ENCODE measurements around the gene PLAU. TPM values are rescaled to one million over a fixed set of nuclear protein-coding genes. Genes with fewer than 3 reads are reported as not detected.

PLAU gene
- total and polyA plus RNA-seq, 2 experiments from 2014 or later: 13.3 to 17.5 TPM

- no peak overlapping the region for H3K4me2 ChIP-seq
- H3F3A ChIP-seq (replicated peaks; ENCODE audit: low read depth): no peaks in the 10 kb centered on the region
- H3K27ac ChIP-seq (ENCODE audit: low read depth): no peak overlapping the region
- Mint-ChIP-seq H3K36me3 (ENCODE audit: low read depth) (no peaks in the 10 kb centered on the region), H3K27ac (no peak overlapping the region), H3K27me3 (ENCODE audit: insufficient read depth, low read depth, poor library complexity) (peaks cover 8% of the 10 kb centered on the region), H3K4me3 (no peak overlapping the region), H3K4me1 (peaks cover 4% of the 10 kb centered on the region; the same call in 2 of the 3 replicates), H3K9me3 (no peaks in the 10 kb centered on the region)
- no peaks in the 10 kb centered on the region for H3K79me2 ChIP-seq (replicated peaks; ENCODE audit: insufficient read depth)
- no peak overlapping the region for H3K4me3 ChIP-seq
- H3K4me1 ChIP-seq (ENCODE audit: insufficient read depth): no peaks in the 10 kb centered on the region; the same call in 1 of the 2 replicates
- H4K20me1 ChIP-seq (replicated peaks; ENCODE audit: insufficient read depth): no peaks in the 10 kb centered on the region
- H3K27me3 ChIP-seq (ENCODE audit: insufficient read depth): no peaks in the 10 kb centered on the region
- H2AFZ ChIP-seq: no peak overlapping the region
- no peak for ATAC-seq
- no peak for TF ChIP-seq ZNF331 (CRISPR knock-in tag; IDR thresholded peaks at IDR 0.05; ENCODE audit: low read depth)
- no peak for TF ChIP-seq EZH2phosphoT487 (IDR thresholded peaks at IDR 0.05; ENCODE audit: unreplicated experiment)
- no peak for TF ChIP-seq JUNB (IDR thresholded peaks at IDR 0.05; ENCODE audit: unreplicated experiment)
- TF ChIP-seq STAT1 (IDR thresholded peaks at IDR 0.05; ENCODE audit: unreplicated experiment): no peak
- no peak for TF ChIP-seq EZH2 (IDR thresholded peaks at IDR 0.05; ENCODE audit: low read depth, unreplicated experiment)
- no peak for TF ChIP-seq ZNF462 (CRISPR knock-in tag; IDR thresholded peaks at IDR 0.05)
- no peak for TF ChIP-seq REST (IDR thresholded peaks at IDR 0.05; ENCODE audit: unreplicated experiment)
- TF ChIP-seq CREB1 (CRISPR knock-in tag; IDR thresholded peaks at IDR 0.05; ENCODE audit: low read depth): no peak
- no peak for TF ChIP-seq CTCF (conservative IDR thresholded peaks at IDR 0.05; ENCODE audit: low read depth in 2 of 2)
- TF ChIP-seq ETS1 (IDR thresholded peaks at IDR 0.05): no peak
- no peak for TF ChIP-seq ZNF114 (CRISPR knock-in tag; IDR thresholded peaks at IDR 0.05)
- no peak for TF ChIP-seq NANOG (IDR thresholded peaks at IDR 0.05; ENCODE audit: borderline replicate concordance)
- no peak for TF ChIP-seq POLR2AphosphoS5 (IDR thresholded peaks at IDR 0.05; ENCODE audit: low read depth)
- DNase-seq (ENCODE audit: low spot score): no peak
- no peaks in the 10 kb centered on the region for H3K36me3 ChIP-seq (ENCODE audit: insufficient read depth)
- no peaks in the 10 kb centered on the region for H3K9me2 ChIP-seq (ENCODE audit: insufficient read depth)
Measured at GRCh38 chr10:73897693-73898092, 13.2 kb upstream of the PLAU start.
